H1 (cell line): ENCODE results near the gene LCE5A. TPM values are rescaled to one million over a fixed set of nuclear protein-coding genes. Genes with fewer than 3 reads are reported as not detected.

ENCODE experiments used
- CTCF ChIA-PET: fragments of 300-600 bp; sonication (Branson Sonifier 250); formaldehyde crosslinking; loops from one replicate; lab custom pipeline; 2021; ENCODE audit not compliant: partially characterized antibody; lab: Charles Lee
- POLR2A ChIA-PET: fragments of 300-600 bp; sonication (Branson Sonifier 250); formaldehyde crosslinking; loops from one replicate; lab custom pipeline; 2021; ENCODE audit warnings: inconsistent platforms; ENCODE audit not compliant: partially characterized antibody; lab: Charles Lee
- DNase-seq, 2 experiments: peaks; one replicate each; pipeline versions ENCODE4 v3.0.0 to v3.0.0-alpha.2; 2010 to 2022; ENCODE audit warnings: low spot score in 2 of 2, low read depth in 1 of 2, mixed read lengths in 1 of 2
- FAIRE-seq: peaks from 2 replicates; lab custom pipeline; 2011; peaks lifted over from hg19 to GRCh38; lab: Jason Lieb, UNC
- H2AFZ ChIP-seq: 2 replicates; pipeline ENCODE4 v1.8.1; 2012; ENCODE audit warnings: low read length, inconsistent platforms
- H2AK5ac ChIP-seq: 2 replicates; pipeline ENCODE4 v1.6.1; 2013; ENCODE audit warnings: low read depth, low read length
- H2BK120ac ChIP-seq: replicated peaks from 2 replicates; pipeline ENCODE3; 2013; ENCODE audit warnings: low read depth, low read length, inconsistent platforms
- H2BK12ac ChIP-seq: 2 replicates; pipeline ENCODE4 v1.6.1; 2013; ENCODE audit warnings: low read depth, low read length
- H2BK15ac ChIP-seq: 2 replicates; pipeline ENCODE4 v1.6.1; 2013; ENCODE audit warnings: low read length
- H2BK20ac ChIP-seq: 2 replicates; pipeline ENCODE4 v1.6.1; 2013; ENCODE audit warnings: low read length
- H2BK5ac ChIP-seq: 2 replicates; pipeline ENCODE4 v1.6.1; 2013; ENCODE audit warnings: low read depth, low read length
- H3K14ac ChIP-seq: 2 replicates; pipeline ENCODE4 v1.6.1; 2013; ENCODE audit warnings: inconsistent platforms; ENCODE audit not compliant: insufficient read length
- H3K18ac ChIP-seq: 2 replicates; pipeline ENCODE4 v1.6.1; 2013; ENCODE audit warnings: low read length; ENCODE audit errors: extremely low read depth
- H3K23ac ChIP-seq: 2 replicates; pipeline ENCODE4 v1.6.1; 2013; ENCODE audit warnings: inconsistent platforms; ENCODE audit not compliant: insufficient read length
- H3K23me2 ChIP-seq: 2 replicates; pipeline ENCODE4 v1.6.1; 2013; ENCODE audit warnings: low read depth, low read length
- H3K27ac ChIP-seq: 2 replicates; pipeline ENCODE4 v1.6.1; 2011; ENCODE audit warnings: low read depth, low read length, inconsistent platforms
- H3K27me3 ChIP-seq, 4 experiments: replicated peaks in 1 of 4; 1 replicate in 1 of 4; 2 replicates in 3 of 4; pipeline versions ENCODE4 v1.6.1 to v1.8.1; 2011 to 2013; ENCODE audit warnings: low read length in 3 of 4, mild to moderate bottlenecking in 3 of 4, inconsistent platforms in 2 of 4, mixed read lengths in 2 of 4, moderate library complexity in 1 of 4; ENCODE audit not compliant: control insufficient read depth in 3 of 4, insufficient read depth in 3 of 4; ENCODE audit errors: extremely low read depth in 1 of 4
- H3K36me3 ChIP-seq, 4 experiments: 2 replicates each; pipeline versions ENCODE4 v1.6.1 to v1.8.1; 2011 to 2013; ENCODE audit warnings: mild to moderate bottlenecking in 4 of 4, low read length in 3 of 4, moderate library complexity in 2 of 4, control low read depth in 1 of 4, inconsistent platforms in 1 of 4; ENCODE audit not compliant: insufficient read depth in 4 of 4, control insufficient read depth in 2 of 4
- H3K4ac ChIP-seq: replicated peaks from 2 replicates; pipeline ENCODE3; 2013; ENCODE audit warnings: low read length, low read depth, mixed read lengths, inconsistent platforms; ENCODE audit not compliant: insufficient read length
- H3K4me1 ChIP-seq, 4 experiments: replicated peaks in 1 of 4; 1 replicate in 1 of 4; 2 replicates in 3 of 4; pipeline versions ENCODE4 v1.6.1 to v1.8.1; 2011 to 2013; ENCODE audit warnings: low read length in 3 of 4, inconsistent platforms in 2 of 4, mixed read lengths in 1 of 4; ENCODE audit not compliant: insufficient read depth in 4 of 4, control insufficient read depth in 3 of 4
- H3K4me2 ChIP-seq, 2 experiments: 2 replicates each; pipeline versions ENCODE4 v1.6.1 to v1.8.1; 2011 to 2013; ENCODE audit warnings: low read depth in 2 of 2, low read length in 2 of 2, control low read depth in 1 of 2, inconsistent platforms in 1 of 2, mild to moderate bottlenecking in 1 of 2; ENCODE audit not compliant: insufficient read depth in 1 of 2
- H3K4me3 ChIP-seq, 4 experiments: fragments of 200-600, 300-600 bp in 1 of 4; sonication (generic), shearing (Covaris generic), sonication (Bioruptor Twin) in 1 of 4; 2 replicates each; pipeline versions ENCODE4 v1.5.1 to v1.8.1; 2011 to 2016; ENCODE audit warnings: low read length in 4 of 4, low read depth in 3 of 4, control low read depth in 2 of 4, inconsistent platforms in 2 of 4, mild to moderate bottlenecking in 2 of 4, mixed read lengths in 1 of 4, moderate library complexity in 1 of 4; ENCODE audit not compliant: insufficient read depth in 2 of 4; ENCODE audit errors: extremely low read depth in 1 of 4
- H3K56ac ChIP-seq: replicated peaks from 2 replicates; pipeline ENCODE3; 2013; ENCODE audit warnings: low read depth, mild to moderate bottlenecking, mixed read lengths, low read length, inconsistent platforms; ENCODE audit not compliant: insufficient read length
- H3K79me1 ChIP-seq: 2 replicates; pipeline ENCODE4 v1.6.1; 2013; ENCODE audit warnings: low read depth, low read length, control low read depth
- H3K79me2 ChIP-seq, 2 experiments: 2 replicates each; pipeline versions ENCODE4 v1.6.1 to v1.8.1; 2012 to 2013; ENCODE audit warnings: low read length in 2 of 2, mild to moderate bottlenecking in 2 of 2, inconsistent platforms in 1 of 2; ENCODE audit not compliant: insufficient read depth in 2 of 2, control insufficient read depth in 1 of 2
- H3K9ac ChIP-seq, 4 experiments: replicated peaks in 1 of 4; 1 replicate in 1 of 4; 2 replicates in 3 of 4; pipeline versions ENCODE4 v1.6.1 to v1.8.1; 2011 to 2013; ENCODE audit warnings: low read depth in 3 of 4, low read length in 3 of 4, control low read depth in 2 of 4, mild to moderate bottlenecking in 2 of 4, moderate library complexity in 2 of 4, inconsistent platforms in 1 of 4; ENCODE audit errors: extremely low read depth in 1 of 4
- H3K9me3 ChIP-seq, 2 experiments: 2 replicates each; pipeline versions ENCODE4 v1.6.1 to v1.8.1; 2012 to 2013; ENCODE audit warnings: mild to moderate bottlenecking in 2 of 2, moderate library complexity in 2 of 2, control low read depth in 1 of 2, inconsistent platforms in 1 of 2, low read depth in 1 of 2, low read length in 1 of 2, mixed read lengths in 1 of 2; ENCODE audit not compliant: insufficient read depth in 2 of 2
- H4K20me1 ChIP-seq, 2 experiments: replicated peaks in 1 of 2; 2 replicates each; pipeline versions ENCODE3 to v1.8.1; 2011 to 2013; ENCODE audit warnings: inconsistent platforms in 2 of 2, low read length in 2 of 2, mild to moderate bottlenecking in 1 of 2; ENCODE audit not compliant: insufficient read depth in 2 of 2, control insufficient read depth in 1 of 2
- H4K5ac ChIP-seq: 2 replicates; pipeline ENCODE4 v1.6.1; 2013; ENCODE audit warnings: low read length, low read depth, mixed read lengths, inconsistent platforms; ENCODE audit not compliant: insufficient read length
- H4K8ac ChIP-seq: 2 replicates; pipeline ENCODE4 v1.8.0; 2013; ENCODE audit warnings: mild to moderate bottlenecking, moderate library complexity, low read length, inconsistent platforms; ENCODE audit not compliant: insufficient read depth; ENCODE audit errors: extremely low read depth
- H4K91ac ChIP-seq: replicated peaks from 2 replicates; pipeline ENCODE3; 2013; ENCODE audit warnings: low read length, mixed read lengths, inconsistent platforms; ENCODE audit not compliant: insufficient read length
- KDM5A ChIP-seq: fragments of 200-600 bp; IDR thresholded peaks from 2 replicates; pipeline ENCODE4 v1.7.1; 2012; ENCODE audit warnings: mild to moderate bottlenecking, low read length, inconsistent platforms, mixed read lengths
- SRF ChIP-seq: IDR thresholded peaks from 2 replicates; pipeline ENCODE4 v1.6.1; 2011; ENCODE audit warnings: mild to moderate bottlenecking, low read depth, low read length, moderate library complexity
- WGBS, 2 experiments: shearing (Covaris generic) in 1 of 2; methylation state at CpG; one replicate each; pipeline versions ENCODE4 v1.1.6 to v1.1.7; 2013 to 2015; ENCODE audit warnings: low lambda C conversion rate in 2 of 2, mixed read lengths in 2 of 2, inconsistent platforms in 1 of 2, low coverage in 1 of 2, missing lambda C conversion rate in 1 of 2; ENCODE audit not compliant: insufficient replicate concordance in 2 of 2, insufficient coverage in 1 of 2, insufficient read length in 1 of 2; ENCODE audit errors: extremely low coverage in 1 of 2, missing lambda C conversion rate in 1 of 2; 5-methylcytosine and 5-hydroxymethylcytosine counted together
- polyA plus RNA-seq, 7 experiments: library from polyadenylated mRNA; depleted of rRNA in 3 of 7; stranded (reverse) in 5 of 7; unstranded in 2 of 7; fragments of >200 nt in 5 of 7; fragments of 200-250 nt in 2 of 7; gene quantifications; 1 replicate in 5 of 7; 2 replicates in 1 of 7; 4 replicates in 1 of 7; pipeline versions ENCODE4 v1.2.1 to v1.2.3, GENCODE V29; 2011 to 2013; ENCODE audit warnings: missing spikeins in 2 of 7, mixed read lengths in 2 of 7
- total RNA-seq: library from RNA; stranded (reverse); fragmentation: NEBNext Ultra II Directional; extraction: Animal tissue kit (Norgen Biotek cat#: 25700); gene quantifications from 2 replicates; pipeline ENCODE4 v1.2.1, GENCODE V29; 2021

The LCE5A gene
- total and polyA plus RNA-seq, 2 of the 8 experiments (the other 6 are each of a cell fraction or from before 2014, with no cell fraction given), result not detected

GRCh38 chr1:152473887-152474537, 36.6 kb upstream of the LCE5A start:
- no peak overlapping the region for H2BK12ac ChIP-seq
- no peak overlapping the region for H3K23ac ChIP-seq
- no peak overlapping the region for H3K4ac ChIP-seq
- H3K18ac ChIP-seq, result no peak overlapping the region
- no peaks in the 10 kb centered on the region for H3K79me1 ChIP-seq
- ChIA-PET CTCF (interaction anchor here (2.1 kb wide), 1 partner anchor 15 kb away, joined by 8 read pairs; no protein-coding TSS in a partner anchor), POLR2A (no interaction called here)
- no peak overlapping the region for H4K91ac ChIP-seq
- no peak overlapping the region for H4K5ac ChIP-seq
- FAIRE-seq, result no peak
- H3K14ac ChIP-seq, result no peak overlapping the region
- no peak overlapping the region for H3K4me2 ChIP-seq
- TF ChIP-seq SRF (no peak), KDM5A (no peak)
- H3K9me3 ChIP-seq, result peaks cover 48 to 83% of the 10 kb centered on the region in 2 experiments
- no peak overlapping the region for H2BK15ac ChIP-seq
- no peaks in the 10 kb centered on the region for H3K79me2 ChIP-seq
- H3K9ac ChIP-seq, result no peak overlapping the region
- H3K27ac ChIP-seq, result no peak overlapping the region
- no peaks in the 10 kb centered on the region for H3K36me3 ChIP-seq
- no peak overlapping the region for H4K8ac ChIP-seq
- no peaks in the 10 kb centered on the region for H3K27me3 ChIP-seq
- DNase-seq, result no peak
- no peak overlapping the region for H2BK120ac ChIP-seq
- no peaks in the 10 kb centered on the region for H4K20me1 ChIP-seq
- no peak overlapping the region for H2BK20ac ChIP-seq
- 62% methylated on average over 4 of the region's 4 CpGs; no CpG with 5 or more reads in 1 of the 2 experiments for WGBS, 2 experiments
- no peak overlapping the region for H2BK5ac ChIP-seq
- no peaks in the 10 kb centered on the region for H3K4me1 ChIP-seq
- no peak overlapping the region for H2AFZ ChIP-seq
- no peak overlapping the region for H3K56ac ChIP-seq
- no peaks in the 10 kb centered on the region for H3K23me2 ChIP-seq
- no peak overlapping the region for H2AK5ac ChIP-seq
- no peak overlapping the region for H3K4me3 ChIP-seq
